Large intestine (tissue), 3 donors: ENCODE results near the gene PTPRK. TPM values are rescaled to one million over a fixed set of nuclear protein-coding genes. Genes with fewer than 3 reads are reported as not detected.

Experiments used
- DNase-seq, 2 donors: peaks; one replicate each; pipeline versions ENCODE4 v3.0.0 to v3.0.0-alpha.2; 2013
- H3K27ac ChIP-seq: one replicate; pipeline ENCODE4 v1.5.1; 2013; ENCODE audit warnings: low read length
- H3K27me3 ChIP-seq: 2 replicates; pipeline ENCODE4 v1.6.1; 2013; ENCODE audit warnings: low read length; ENCODE audit not compliant: control insufficient read depth, insufficient read depth
- H3K36me3 ChIP-seq: 2 replicates; pipeline ENCODE4 v1.6.1; 2013; ENCODE audit warnings: low read length; ENCODE audit not compliant: control insufficient read depth, insufficient read depth
- H3K4me1 ChIP-seq: one replicate; pipeline ENCODE4 v1.6.1; 2013; ENCODE audit warnings: low read length; ENCODE audit not compliant: control insufficient read depth, insufficient read depth
- H3K4me3 ChIP-seq: one replicate; pipeline ENCODE4 v1.5.1; 2013; ENCODE audit warnings: low read length
- H3K9me3 ChIP-seq: one replicate; pipeline ENCODE4 v1.6.1; 2013; ENCODE audit warnings: mild to moderate bottlenecking, low read depth, low read length, moderate library complexity; ENCODE audit not compliant: control insufficient read depth
- WGBS: methylation state at CpG from one replicate; pipeline ENCODE4 v1.1.5; 2013; ENCODE audit warnings: low lambda C conversion rate; ENCODE audit not compliant: insufficient coverage; 5-methylcytosine and 5-hydroxymethylcytosine counted together
- polyA plus RNA-seq: library from polyadenylated mRNA; unstranded; fragments of 120-200 nt; gene quantifications from one replicate; pipeline ENCODE4 v1.2.1, GENCODE V29; 2013

The PTPRK gene
- polyA plus RNA-seq, 1 donor, result 65.4 TPM

GRCh38 chr6:128216917-128217316, 303.5 kb downstream of the PTPRK start:
- H3K4me1 ChIP-seq, result no peaks in the 10 kb centered on the region
- 100% methylated on average over 1 of the region's 5 CpGs for WGBS
- no peaks in the 10 kb centered on the region for H3K9me3 ChIP-seq
- H3K27me3 ChIP-seq, result no peaks in the 10 kb centered on the region
- no peak overlapping the region for H3K4me3 ChIP-seq
- no peak overlapping the region for H3K27ac ChIP-seq
- no peak for DNase-seq
- peaks cover 10% of the 10 kb centered on the region for H3K36me3 ChIP-seq

- Histone ChIP-seq H3K9me3 (no peaks in the 10 kb centered on the region), H3K4me3 (no peak overlapping the region), H3K27ac (no peak overlapping the region), H3K27me3 (no peaks in the 10 kb centered on the region), H3K4me1 (no peaks in the 10 kb centered on the region), H3K36me3 (peaks cover 9% of the 10 kb centered on the region)
- DNase-seq, result no peak
- WGBS, result 100% methylated on average over 3 of the region's 3 CpGs
Measured at GRCh38 chr6:128209771-128210170, 310.6 kb downstream of the PTPRK start.

GRCh38 chr6:128208851-128209580, 311.4 kb downstream of the PTPRK start:
- 100% methylated on average over 1 of the region's 5 CpGs for WGBS
- H3K4me1 ChIP-seq, result no peaks in the 10 kb centered on the region
- DNase-seq, result no peak
- H3K4me3 ChIP-seq, result no peak overlapping the region
- peaks cover 9% of the 10 kb centered on the region for H3K36me3 ChIP-seq
- no peaks in the 10 kb centered on the region for H3K9me3 ChIP-seq
- H3K27ac ChIP-seq, result no peak overlapping the region
- H3K27me3 ChIP-seq, result no peaks in the 10 kb centered on the region

DNA sequence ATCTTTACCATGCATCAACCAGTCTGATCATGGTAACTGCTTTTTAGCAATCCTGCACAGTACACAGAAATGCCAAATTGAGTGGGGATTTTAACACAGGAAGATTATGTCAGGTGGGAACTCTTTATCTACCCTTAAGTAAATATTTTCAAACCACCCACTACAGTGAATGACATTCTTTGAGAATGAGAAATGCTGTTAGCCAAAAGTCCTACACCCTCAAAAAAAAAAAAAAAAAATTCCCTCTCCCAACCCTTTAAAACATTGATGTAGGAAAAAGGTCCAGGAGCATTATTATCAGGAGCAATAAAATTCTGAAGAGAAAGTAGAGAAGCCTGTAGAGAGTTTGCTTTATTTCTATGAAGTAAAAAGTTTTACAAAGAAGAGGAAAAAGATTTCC, 312.3 kb downstream of the PTPRK start:
- DNase-seq, result no peak
- H3K4me1 ChIP-seq, result no peaks in the 10 kb centered on the region
- peaks cover 9% of the 10 kb centered on the region for H3K36me3 ChIP-seq
- H3K27ac ChIP-seq, result no peak overlapping the region
- H3K4me3 ChIP-seq, result no peak overlapping the region
- H3K9me3 ChIP-seq, result no peaks in the 10 kb centered on the region
- H3K27me3 ChIP-seq, result no peaks in the 10 kb centered on the region

- H3K27me3 ChIP-seq, result no peaks in the 10 kb centered on the region
- peaks cover 11% of the 10 kb centered on the region for H3K36me3 ChIP-seq
- H3K4me1 ChIP-seq, result no peaks in the 10 kb centered on the region
- no peak overlapping the region for H3K27ac ChIP-seq
- H3K9me3 ChIP-seq, result no peaks in the 10 kb centered on the region
- H3K4me3 ChIP-seq, result no peak overlapping the region
- WGBS, result 100% methylated on average over 1 of the region's 2 CpGs
- DNase-seq, result no peak
Measured at GRCh38 chr6:128206610-128207426, 313.6 kb downstream of the PTPRK start.

DNA sequence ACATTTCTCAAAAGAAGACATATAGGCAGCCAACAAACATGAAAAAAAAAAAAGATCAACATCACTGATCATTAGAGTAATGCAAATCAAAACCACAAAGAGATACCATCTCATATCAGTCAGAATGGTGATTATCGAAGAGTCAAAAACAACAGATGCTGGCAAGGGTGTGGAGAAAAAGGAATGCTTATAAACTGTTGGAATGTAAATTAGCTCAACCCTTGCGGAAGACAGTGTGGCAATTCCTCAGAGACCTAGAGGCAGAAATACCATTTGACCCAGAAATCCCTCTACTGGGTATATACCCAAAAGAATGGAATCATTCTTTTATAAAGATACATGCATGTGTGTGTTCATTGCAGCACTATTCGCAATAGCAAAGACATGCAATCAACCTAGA, 315.8 kb downstream of the PTPRK start:
- H3K27me3 ChIP-seq, result no peaks in the 10 kb centered on the region
- H3K36me3 ChIP-seq, result peaks cover 7% of the 10 kb centered on the region
- H3K4me3 ChIP-seq, result no peak overlapping the region
- H3K9me3 ChIP-seq, result no peaks in the 10 kb centered on the region
- no peak overlapping the region for H3K27ac ChIP-seq
- 100% methylated on average over 1 of the region's 3 CpGs for WGBS
- no peak for DNase-seq
- H3K4me1 ChIP-seq, result no peaks in the 10 kb centered on the region

DNA sequence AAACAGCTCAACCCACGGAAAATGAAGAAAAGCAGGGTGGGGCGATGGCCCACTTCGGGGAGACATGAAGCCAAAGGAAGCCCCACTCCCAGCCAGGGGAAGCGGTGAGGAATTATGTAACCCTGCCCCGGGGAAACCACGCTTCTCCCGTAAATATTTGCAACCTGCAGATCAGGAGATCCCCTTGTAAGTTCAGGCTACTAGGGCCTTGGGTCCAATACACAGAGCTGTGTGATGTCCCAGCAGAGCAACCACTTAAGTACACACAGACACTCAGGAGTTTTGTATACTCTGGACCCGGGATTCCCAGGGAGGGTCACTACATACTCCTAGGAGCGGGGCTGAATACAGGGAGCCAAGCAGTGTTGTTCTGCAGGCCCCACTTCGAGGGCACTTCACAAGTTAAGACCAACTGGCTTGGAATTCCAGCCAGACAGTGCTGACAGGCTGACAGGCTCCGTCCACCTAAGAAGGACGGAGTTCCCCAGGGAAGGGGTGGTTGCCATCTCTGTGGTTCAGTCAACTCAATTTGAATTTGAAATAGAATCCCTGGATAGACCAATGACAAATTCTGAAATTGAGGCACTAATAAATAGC, 318.1 kb downstream of the PTPRK start:
- H3K4me3 ChIP-seq, result no peak overlapping the region
- H3K27me3 ChIP-seq, result no peaks in the 10 kb centered on the region
- WGBS, result no CpG with 5 or more reads among the region's 12 CpGs
- H3K9me3 ChIP-seq, result no peaks in the 10 kb centered on the region
- no peak overlapping the region for H3K27ac ChIP-seq
- no peak for DNase-seq
- no peaks in the 10 kb centered on the region for H3K4me1 ChIP-seq
- H3K36me3 ChIP-seq, result peaks cover 4% of the 10 kb centered on the region

- H3K4me1 ChIP-seq, result no peaks in the 10 kb centered on the region
- H3K9me3 ChIP-seq, result no peaks in the 10 kb centered on the region
- no peak overlapping the region for H3K27ac ChIP-seq
- no peak overlapping the region for H3K4me3 ChIP-seq
- H3K36me3 ChIP-seq, result peaks cover 4% of the 10 kb centered on the region
- no peak for DNase-seq
- H3K27me3 ChIP-seq, result no peaks in the 10 kb centered on the region
Measured at GRCh38 chr6:128200789-128201188, 319.6 kb downstream of the PTPRK start.

DNA sequence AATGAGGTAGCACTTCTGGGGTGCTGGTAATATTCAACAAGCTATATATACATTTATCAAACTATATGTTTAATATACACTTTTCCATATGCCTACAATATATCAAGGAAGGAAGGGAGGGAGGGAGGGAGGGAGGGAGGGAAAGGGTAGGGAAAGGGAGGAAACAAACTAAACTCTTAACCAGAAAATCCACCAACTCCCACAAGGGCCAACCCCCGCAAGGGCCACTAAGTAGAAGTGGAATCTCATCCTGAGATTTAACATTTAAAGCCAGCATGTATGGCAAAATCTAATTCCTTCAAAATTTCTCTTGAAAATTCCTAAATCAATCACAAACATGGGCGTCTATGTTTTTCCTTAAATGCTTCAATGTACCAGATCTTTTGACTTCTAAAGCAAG, 320.9 kb downstream of the PTPRK start:
- no peak for DNase-seq
- Histone ChIP-seq H3K27ac (no peak overlapping the region), H3K9me3 (no peaks in the 10 kb centered on the region), H3K4me3 (no peak overlapping the region), H3K4me1 (no peaks in the 10 kb centered on the region), H3K36me3 (peaks cover 2% of the 10 kb centered on the region), H3K27me3 (no peaks in the 10 kb centered on the region)
- WGBS, result 83% methylated on average over 1 of the region's 2 CpGs

DNA sequence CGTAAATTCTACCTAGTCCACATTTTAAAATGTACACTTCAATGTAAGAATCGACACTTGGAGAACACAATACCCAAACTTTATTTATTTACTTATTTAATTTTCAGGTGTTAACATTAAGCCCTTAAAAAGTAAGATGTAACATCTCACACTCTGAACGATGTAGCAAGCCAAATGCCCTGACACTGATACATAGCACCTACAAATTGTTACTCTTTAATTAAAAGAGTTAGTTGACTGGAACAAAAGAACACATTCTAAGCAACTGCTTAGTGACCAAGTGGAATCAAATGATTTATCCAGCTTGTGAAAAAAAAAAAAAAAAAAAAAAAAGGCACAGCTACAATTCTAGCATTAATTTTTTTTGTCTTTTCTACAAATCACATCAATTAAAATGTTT, 327.4 kb downstream of the PTPRK start:
- no peak for DNase-seq
- Histone ChIP-seq H3K36me3 (no peaks in the 10 kb centered on the region), H3K9me3 (no peaks in the 10 kb centered on the region), H3K27ac (no peak overlapping the region), H3K27me3 (no peaks in the 10 kb centered on the region), H3K4me1 (no peaks in the 10 kb centered on the region), H3K4me3 (no peak overlapping the region)
- no CpG with 5 or more reads among the region's 3 CpGs for WGBS
